ENCODE data around the gene ARHGAP12.

ARHGAP12 gene

DNA sequence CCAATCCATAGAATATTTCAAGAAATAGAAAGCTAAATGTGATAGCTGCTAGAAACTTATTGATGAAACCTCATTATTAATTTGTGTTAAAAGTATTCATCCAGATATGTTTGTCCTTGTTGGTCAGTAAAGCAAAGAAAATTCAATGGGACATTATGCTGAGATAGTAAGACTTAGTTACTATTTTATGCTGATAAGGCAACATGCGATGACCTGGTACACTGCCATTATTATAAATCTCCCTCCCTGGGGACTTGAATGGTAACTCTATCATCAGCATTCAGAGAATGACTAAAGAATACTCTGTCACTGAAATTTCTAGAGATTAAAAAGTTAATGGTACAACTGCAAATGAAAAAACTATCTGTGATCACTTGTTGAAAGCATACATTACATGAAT is 54.9 kb downstream of the ARHGAP12 start:
- no peak for DNase-seq

DNA sequence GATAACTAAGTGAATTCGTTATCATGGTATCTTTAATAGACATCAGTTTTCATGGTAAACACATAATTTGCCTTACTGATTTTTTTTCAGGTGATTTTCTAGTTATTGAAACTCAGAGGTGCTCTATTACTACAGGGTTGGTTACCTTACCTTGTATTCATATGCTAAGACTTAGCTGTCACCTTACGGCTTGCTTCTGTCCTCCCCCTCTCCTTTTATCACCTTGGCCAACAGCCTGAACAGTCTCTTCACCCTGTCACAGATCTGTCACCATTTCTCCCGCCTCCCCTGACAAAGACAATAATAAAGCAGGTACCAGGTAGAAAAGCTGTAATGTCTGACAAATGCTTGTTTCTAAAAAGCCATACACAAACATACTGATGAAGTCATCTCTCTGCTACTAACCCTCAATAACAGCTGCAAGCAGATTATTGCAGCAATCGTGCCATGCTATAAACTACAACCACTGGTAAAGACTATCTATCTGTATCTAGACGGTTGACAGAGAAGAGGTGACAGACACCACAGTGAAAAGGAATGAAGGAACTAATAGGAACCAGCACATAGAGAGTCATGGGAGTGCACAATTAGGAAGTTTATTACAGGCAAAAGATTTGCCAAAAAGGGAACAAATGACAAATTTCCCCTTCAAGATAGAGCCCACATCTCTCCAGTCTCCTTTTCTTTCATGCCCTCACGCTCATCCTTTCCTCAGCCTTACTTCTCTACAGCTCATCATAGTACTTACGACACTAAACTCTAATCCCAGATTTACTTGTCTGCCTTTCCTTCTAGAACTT is 57.2 kb downstream of the ARHGAP12 start:
- DNase-seq: no peak

DNA sequence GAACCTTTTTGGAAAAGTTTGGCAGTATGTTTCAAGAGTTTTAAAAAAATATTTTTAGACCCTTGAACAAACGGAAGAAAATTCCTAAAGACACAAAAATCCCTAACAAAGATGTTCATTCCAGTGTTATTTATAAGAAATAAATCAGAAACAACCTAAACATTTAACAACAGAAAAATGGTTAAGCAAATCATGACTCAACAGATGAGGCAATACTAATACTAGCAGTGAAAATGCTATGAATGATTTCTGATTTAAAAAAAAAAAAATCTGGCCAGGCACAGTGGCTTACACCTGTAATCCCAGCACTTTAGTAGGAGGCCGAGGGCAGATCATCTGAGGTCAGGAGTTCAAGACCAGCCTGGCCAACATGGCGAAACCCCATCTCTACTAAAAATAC is 61.0 kb downstream of the ARHGAP12 start:
- DNase-seq: no peak

- DNase-seq: no peak
These were observed 62.4 kb downstream of the ARHGAP12 start for GRCh38 chr10:31866118-31866670.

- DNase-seq: no peak
These were observed 63.7 kb downstream of the ARHGAP12 start for GRCh38 chr10:31864834-31865518.

GRCh38 chr10:31855033-31855432 is 73.6 kb downstream of the ARHGAP12 start:
- no peak for DNase-seq

GRCh38 chr10:31853629-31854028 is 75.0 kb downstream of the ARHGAP12 start:
- no peak for DNase-seq

- no peak for DNase-seq
These were observed 77.4 kb downstream of the ARHGAP12 start for GRCh38 chr10:31851216-31851615.

- DNase-seq: no peak
These were observed 81.1 kb downstream of the ARHGAP12 start for GRCh38 chr10:31847515-31847914.

- DNase-seq: no peak
These were observed 89.9 kb downstream of the ARHGAP12 start for GRCh38 chr10:31838709-31839108.

GRCh38 chr10:31838065-31838464 is 90.6 kb downstream of the ARHGAP12 start:
- no peak for DNase-seq

DNA sequence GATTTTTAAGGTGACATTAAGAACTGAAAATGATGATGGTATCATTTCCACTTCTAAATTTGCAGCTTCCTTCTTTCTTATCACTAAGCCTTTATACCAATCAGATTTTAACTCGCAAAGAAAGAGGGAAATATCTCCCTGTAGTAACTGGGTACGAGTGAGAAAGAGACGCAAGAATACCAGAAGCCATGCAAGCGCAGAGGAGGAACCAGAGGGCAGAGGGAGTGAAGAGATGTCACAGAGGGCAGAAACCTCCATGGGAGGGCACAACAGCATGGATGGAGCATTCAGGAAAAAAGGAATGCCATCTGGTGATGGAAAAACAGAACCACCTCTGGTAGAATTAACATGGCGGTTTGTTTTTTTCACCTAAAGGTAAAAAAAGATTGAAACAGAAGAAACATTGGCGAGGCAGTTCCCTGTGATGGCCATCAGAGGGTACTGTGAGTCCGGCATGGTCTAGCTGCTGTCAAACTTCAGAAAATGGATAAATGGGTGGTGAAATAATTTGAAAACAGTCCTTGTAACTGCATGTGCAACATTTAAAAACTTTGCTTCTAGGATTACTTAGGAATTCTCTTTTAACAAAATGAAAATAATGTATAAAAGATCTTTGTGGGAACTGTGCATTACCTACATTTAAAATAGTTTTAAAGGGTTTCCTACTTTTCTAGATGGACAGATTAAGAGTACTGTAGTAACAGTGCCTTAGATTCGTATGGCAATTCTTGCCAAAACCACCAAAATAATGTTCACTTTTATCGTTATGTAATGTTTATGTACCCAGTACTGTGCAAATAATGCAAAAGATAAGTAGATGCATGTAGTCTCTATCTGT is 91.8 kb downstream of the ARHGAP12 start:
- DNase-seq: no peak

- no peak for DNase-seq
These were observed 94.9 kb downstream of the ARHGAP12 start for GRCh38 chr10:31833753-31834152.

GRCh38 chr10:31832261-31832660 is 96.4 kb downstream of the ARHGAP12 start:
- DNase-seq: no peak

DNA sequence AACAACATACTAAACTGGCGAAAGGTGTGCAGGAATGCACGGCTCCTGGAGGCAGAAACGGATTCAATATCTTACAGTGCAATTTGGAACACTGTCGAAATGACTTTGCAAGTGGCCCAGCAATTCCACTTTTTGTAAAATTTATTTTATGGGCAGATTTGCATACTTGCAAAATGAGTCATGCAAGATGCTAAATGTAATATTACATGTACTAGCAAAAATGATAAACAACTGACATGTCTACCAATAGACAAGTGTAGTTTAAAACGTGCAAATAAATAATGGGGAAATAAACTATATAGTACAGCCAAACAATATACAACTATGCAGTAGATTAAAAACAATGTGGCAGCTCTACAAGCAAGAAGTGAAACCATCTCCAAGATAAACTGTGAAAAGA is 97.7 kb downstream of the ARHGAP12 start:
- DNase-seq: no peak

- no peak for DNase-seq
These were observed 98.9 kb downstream of the ARHGAP12 start for GRCh38 chr10:31829776-31830175.

DNA sequence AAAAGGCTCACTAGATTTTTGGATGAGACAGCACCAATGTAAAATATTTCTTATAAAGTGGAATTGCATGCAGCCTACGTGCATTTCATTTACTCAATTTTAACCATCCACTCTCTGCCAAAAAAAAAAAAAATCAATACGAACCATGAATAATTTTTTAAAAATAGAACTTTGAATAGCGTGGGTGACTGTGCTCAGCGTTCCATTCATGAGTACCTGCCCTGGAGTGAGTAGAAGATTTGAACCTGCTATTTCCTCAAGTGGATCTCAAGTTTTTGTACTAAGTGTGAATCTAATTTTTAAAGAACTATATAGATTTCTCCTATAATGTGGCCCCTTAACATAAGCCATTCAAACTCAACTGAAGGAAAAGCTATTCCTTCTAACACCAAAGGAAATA is 105.3 kb downstream of the ARHGAP12 start:
- no peak for DNase-seq

DNA sequence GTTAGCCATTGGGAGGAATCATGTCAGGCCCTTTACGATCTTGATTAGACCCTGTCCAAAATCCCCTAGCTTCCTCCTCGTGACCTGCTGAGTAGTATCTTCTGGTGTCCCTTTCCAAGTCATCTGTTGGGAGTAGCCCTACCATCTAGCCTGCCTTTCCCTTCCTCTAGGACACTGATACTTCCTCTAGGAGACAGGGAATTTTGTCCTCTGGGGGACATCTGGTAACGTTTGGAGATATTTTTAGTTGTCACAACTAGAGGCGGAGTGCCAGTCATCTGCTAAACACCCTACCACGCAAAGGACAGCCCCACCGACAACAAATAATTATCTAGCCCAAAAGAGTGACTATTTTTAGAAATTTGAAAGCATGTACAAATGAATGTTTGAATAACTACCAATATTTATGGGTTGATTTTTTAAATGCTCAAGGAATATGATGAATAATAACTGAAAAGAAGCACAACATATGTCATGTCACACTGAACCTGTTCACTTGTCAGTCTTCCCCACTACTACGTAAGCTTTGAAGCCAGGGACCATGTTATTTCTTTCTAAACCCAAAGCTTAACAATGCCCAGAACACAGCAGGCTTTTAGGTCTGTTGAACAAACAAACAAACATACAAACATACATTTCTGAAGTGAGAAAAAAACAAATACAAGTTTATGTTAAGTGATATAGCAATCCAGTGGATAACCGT is 105.9 kb downstream of the ARHGAP12 start:
- no peak for DNase-seq

DNA sequence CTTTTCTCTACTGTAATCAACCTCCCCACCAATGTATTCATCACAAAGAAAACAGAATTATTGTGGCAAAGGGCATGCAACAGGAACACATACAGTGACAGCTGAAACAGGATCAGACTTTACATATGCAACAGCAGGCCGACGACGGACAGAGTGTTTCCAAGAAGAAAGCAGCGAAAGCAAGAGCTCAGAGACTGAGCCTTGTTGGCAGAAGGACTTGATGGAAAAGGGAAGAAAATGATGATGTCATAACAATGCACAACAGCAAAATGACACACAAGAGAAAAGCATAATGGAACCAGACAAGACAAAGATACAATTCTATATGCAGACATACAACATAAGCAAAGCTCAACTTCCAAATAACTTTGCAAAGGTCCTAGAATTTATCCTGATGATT is 106.5 kb downstream of the ARHGAP12 start:
- no peak for DNase-seq

DNA sequence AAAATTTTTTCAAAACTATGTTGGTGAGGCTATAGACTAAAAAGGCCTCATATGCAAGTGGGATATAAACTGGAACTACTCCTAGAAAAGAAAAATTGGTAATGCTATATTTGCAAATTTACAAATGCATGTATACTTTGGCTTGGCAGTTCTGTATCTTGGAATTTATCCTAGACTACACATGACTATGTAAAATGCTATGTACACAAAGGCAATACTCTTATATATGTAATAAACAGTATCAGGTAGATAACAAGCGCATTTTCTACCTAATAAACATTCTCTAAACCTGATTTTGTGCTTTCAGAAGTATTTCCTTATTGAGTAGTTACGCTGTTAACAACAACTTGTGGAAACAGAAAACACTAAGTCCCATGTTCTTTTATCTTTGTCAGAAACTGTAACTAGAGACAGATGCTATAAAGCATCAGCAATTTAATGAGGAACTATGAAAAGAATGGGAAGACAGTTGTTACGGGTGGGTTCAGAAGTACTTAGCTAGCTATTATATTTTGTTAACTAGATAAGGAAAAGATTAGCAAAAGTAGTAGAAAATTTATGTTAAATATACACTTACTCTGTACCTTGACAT is 107.8 kb downstream of the ARHGAP12 start:
- no peak for DNase-seq

DNA sequence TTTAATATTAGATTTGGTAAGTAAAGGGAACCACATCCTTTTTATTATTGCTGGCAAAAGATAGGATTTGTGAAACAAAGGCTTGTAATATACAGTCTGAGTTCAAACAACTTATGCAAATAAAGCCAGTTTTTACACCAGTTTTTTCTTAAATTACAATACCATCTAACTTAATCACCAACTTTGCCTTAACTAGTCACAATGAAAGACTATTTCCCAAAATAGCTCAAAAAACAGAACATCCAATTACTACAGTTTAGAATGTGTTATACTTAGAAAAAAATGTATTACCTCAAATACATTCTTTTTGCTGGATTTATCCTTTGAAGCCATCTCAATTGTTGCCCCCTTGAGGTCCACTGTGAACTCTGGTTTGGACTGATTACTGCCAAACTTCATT is 108.5 kb downstream of the ARHGAP12 start:
- DNase-seq: no peak

DNA sequence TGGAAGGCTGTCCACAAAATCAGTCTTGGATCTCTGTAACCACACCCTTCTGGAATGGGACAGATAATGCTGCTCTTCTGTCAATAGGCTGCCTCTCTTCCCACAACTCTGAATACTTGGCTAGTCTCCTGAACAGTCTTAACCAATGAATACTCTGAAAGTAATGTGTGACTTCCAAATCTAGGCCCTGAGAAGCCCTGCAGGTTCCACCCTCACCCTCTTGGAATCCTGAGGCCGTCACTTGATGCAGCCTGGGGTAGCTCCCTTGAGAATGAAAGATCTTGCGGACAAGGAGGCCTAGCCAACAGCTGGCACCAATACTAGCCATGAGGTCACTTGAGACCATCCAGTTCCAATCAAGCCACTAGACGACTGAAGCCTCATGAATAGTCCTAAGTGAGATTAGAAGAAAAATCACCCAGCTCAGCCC is 109.2 kb downstream of the ARHGAP12 start:
- DNase-seq: no peak

All from activated CD4-positive, CD25-positive, alpha-beta regulatory T cell treated with anti-CD3 and anti-CD28 coated beads, Interleukin-2, amount 50 U/mL, for 72 hours (primary cell).